Measurements from ENCODE around the gene VASH2.

GRCh38 chr1:212942679-212943392, 7.5 kb upstream of the VASH2 start:
- TF ChIP-seq, protein P1, sequence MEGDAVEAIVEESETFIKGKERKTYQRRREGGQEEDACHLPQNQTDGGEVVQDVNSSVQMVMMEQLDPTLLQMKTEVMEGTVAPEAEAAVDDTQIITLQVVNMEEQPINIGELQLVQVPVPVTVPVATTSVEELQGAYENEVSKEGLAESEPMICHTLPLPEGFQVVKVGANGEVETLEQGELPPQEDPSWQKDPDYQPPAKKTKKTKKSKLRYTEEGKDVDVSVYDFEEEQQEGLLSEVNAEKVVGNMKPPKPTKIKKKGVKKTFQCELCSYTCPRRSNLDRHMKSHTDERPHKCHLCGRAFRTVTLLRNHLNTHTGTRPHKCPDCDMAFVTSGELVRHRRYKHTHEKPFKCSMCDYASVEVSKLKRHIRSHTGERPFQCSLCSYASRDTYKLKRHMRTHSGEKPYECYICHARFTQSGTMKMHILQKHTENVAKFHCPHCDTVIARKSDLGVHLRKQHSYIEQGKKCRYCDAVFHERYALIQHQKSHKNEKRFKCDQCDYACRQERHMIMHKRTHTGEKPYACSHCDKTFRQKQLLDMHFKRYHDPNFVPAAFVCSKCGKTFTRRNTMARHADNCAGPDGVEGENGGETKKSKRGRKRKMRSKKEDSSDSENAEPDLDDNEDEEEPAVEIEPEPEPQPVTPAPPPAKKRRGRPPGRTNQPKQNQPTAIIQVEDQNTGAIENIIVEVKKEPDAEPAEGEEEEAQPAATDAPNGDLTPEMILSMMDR (IDR thresholded peaks at IDR 0.05), result no peak
- TF ChIP-seq EZH2 (IDR thresholded peaks at IDR 0.05; ENCODE audit: borderline replicate concordance, insufficient read depth, low read depth, low read length, poor library complexity, severe bottlenecking), result no peak

Data from B cell (primary cell).